HG02884 (cell line): ENCODE data around the gene TTLL11.

Source experiments
- ATAC-seq: cut with Tn5 transposase; IDR thresholded peaks from one replicate; pipeline ENCODE4 v1.9.1; 2021; ENCODE audit warnings: mild to moderate bottlenecking, moderate library complexity; ENCODE audit not compliant: unreplicated experiment

Gene TTLL11

DNA sequence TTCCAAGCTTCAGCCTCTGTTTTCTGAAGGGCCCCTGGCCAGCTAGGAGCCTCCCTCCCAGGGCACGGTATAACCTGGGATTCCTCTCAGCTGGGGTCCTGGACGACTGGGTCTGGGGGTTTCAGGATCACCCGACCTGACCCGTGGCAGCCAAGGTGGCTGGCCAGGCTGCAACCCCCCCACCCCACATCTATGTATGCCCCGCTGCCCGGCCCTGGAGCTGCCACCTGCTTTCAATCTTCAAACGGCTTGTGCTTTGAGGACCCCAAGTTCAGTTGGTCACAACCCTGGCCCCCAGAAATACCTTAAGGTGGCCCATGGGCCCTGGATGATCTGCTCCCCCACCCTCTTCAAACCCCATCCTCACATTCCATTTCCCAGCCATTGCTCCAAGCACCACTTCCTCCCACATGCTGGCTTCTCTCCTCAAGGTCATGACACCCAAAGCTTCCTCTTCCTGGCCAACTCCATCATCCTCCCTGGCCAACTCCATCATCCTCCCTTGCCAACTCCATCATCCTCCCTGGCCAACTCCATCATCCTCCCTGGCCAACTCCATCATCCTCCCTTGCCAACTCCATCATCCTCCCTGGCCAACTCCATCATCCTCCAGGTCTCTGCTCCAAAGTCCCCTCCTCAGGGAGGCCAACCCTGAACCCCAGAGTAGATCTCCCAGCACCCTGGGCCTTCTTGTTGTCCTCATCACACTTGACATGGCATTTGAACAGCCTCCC is 17.2 kb upstream of the TTLL11 start:
- no peak for ATAC-seq

DNA sequence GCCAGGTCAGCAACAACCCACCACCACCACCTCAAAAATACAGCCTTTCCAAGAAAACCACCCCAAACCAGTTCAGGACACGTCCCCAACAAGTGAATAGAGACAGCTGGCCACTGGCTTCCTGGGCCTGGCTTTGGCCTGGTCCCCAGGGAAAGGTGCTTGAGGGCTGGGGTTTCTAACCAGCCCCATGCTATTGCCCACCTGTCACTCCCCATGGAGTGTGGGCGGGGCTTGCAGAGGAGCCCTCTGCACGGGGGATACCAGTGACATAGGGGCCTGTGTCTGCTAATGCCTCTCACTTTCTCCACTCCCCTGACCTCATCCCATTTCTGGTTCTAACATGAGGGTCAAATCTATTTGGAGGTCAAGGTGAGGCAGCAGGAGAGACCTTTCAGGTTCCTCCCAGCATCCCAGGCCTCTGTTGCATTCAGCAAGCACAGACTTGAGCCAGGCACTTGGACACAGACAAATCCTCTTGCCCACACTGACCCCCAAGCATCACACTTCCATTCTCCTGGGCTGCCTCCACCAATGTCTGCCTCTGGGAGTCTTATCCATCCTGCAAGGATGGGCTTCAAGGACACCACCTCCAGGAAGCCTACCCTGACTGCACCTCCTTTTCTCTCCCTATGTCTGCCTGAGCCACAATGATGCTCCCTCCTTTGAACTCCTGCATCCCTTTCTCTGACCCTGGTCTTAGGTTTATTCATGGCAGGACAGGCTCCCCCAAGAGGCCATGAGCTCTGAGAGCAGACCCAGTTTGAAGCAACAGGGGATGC is 16.1 kb upstream of the TTLL11 start:
- ATAC-seq: no peak

- ATAC-seq: no peak
Measured at GRCh38 chr9:122107291-122107805, 14.2 kb upstream of the TTLL11 start.

- ATAC-seq: no peak
Measured at GRCh38 chr9:122106576-122106975, 13.5 kb upstream of the TTLL11 start.

DNA sequence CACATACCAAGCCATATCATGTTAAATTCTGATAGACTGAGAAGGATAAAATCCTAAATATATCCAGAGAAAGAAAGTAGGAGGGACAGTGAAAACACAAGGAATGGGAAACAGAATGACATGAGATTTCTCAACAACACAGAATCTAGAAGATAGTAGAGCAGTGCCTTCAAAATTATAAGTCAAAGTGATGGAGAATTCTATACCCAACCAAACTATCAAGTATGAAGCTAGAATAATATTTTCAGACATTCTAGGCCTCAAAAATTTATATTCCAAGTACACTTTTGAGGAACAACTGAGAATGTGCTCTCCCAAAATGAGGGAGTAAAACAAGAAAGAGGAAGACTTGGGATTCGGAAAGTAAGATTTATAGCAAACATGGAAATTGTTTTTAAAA is 10.9 kb upstream of the TTLL11 start:
- ATAC-seq: no peak

GRCh38 chr9:122102156-122102555 is 9.0 kb upstream of the TTLL11 start:
- ATAC-seq: no peak

DNA sequence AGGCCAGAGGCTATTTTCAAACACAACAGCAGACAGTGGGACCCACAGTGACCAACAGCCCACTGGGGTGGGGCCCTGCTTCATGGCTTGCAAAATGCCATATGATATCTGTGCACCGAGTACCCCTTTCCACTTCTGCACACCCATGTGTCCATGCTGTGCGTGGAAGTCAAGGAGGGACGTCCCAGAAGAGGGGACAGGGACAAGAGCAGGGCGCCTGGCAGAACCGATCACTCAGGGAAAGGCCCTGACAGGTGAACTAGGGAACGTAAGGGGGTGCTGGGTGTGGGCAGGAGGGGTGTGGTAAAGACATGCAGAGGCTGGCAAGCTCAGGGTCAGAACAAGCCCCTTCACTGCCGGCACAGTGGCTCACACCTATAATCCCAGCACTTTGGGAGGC is 7.6 kb upstream of the TTLL11 start:
- no peak for ATAC-seq

DNA sequence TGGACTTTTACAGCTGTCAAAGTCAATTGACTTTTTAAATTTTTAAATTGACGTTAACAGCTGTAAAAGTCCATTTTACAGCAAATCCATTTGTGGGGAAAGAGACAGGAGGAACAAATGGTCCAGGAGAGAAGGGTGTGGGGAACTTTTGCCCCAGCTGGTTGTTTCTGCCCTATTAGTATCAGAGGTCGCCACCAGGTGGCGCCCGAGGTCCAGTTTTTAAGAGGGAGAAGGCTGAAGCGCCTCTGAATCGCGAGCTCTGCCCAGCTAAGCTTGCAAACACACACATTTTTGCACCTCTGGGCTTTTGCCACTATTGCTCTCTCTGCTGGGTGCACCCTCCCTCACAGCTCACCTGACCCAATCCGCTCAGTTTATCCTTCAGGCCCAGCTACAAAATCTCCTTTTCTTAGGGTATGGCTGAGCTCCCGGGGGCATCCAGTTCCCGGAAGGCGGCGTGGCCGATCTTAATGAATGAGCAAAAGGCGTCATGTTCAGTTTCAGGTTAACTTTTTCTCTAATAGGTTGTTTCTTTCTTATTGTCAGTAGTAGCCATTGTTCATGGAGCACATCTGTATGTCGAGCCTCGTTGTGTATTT is 6.3 kb upstream of the TTLL11 start:
- ATAC-seq: peak; percentile 62

DNA sequence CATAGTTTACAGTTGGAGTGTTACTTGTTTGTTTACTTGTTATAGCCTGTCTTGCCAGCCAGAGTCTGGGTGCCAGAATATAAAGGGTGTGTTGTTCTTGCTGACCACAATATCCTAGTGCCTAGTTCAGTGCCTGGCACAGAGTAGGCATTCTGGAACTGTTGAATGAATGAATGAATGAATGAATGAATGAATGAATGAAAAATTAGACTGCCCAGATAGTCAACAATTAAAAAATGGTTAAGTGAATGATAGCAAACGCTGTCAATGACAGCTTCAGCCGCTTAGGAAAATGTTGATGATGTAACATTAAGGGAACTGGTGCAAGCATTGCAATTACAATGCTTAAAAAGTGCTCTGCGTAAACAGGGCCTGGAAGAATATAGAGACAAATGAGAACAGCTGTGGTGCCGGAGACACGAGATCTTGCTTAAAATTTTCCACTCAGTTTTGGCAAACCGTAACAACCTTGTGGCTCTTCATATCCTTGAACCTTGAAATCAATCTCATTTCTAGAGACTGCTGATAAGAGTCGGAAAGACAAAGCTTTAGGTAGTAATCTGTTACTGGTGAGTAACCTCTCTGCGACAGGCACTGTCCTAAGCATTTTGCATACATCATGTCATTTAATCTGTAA is 4.7 kb upstream of the TTLL11 start:
- no peak for ATAC-seq

DNA sequence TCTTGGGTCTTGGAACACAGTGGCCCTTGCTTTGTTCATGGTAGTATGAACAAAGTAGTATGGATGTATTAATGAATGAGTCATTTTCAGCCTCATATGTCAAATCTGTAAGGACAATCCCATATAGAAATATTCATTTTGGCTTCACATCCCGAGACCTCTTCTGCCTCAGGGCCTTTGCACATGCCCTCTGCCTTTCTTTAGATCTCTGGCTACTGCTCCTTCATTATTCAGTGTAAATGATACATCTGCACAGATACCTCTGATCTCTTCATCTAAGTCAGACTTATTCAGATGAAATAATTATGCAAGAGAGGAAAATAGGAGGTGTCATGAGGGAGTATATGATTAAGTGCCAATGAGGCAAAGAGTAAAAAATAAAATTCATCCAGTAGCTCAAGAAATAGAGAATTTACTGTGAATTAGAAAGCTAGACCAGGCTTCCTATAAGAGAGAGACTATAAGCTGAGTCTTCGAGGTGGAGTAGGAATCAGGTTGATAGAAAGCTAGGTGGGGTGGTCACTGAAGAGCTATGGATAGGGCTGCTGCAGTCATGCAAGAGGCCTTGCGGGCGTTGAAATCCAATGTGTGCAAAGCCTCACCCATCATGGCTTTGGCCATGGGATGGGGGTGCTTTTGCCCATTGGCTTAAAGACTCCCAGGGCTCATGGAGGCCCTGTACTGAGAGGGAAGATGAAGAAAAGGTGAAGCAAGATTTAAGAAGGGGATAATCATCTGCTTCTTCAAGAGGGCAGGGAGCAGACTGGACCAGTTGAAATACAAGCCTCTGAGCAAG is 3.7 kb upstream of the TTLL11 start:
- no peak for ATAC-seq

DNA sequence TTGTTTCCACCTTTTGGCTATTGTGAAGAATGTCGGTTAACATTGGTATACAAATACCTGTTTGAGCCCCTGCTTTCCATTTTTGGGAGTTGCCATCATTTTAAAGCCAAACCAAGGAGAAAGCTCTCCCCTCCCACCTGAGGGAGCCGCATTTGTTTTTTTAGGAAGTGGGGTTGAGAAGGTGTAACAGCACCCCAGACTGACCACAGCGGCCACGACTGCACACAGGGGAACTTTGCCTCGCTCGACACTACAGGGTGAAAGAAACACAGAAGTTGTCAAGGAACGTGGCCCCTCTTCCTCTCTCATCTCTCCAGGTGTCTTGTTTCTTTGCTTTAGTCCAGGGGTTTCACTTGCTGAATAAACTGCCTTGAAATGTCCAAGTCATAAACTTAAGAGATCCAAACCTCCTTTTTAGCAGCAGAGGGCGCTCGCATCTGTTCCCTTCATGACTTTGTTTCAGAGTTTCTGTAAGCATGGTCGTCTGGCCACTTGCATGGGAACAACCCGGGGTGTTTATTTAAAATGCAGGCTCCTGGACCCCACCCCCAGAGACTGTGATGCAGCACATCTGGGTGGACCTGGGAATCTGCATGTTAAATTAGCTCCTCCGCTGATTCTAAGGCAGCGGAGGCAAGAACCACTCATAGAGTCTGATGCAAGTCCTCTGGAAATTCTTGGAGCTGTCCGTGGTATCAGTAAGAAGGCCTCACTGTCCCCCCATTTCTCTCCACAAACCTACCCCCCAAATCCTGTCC is 2.1 kb upstream of the TTLL11 start:
- no peak for ATAC-seq

- ATAC-seq: no peak
Measured at GRCh38 chr9:122091682-122092592, 1.2 kb downstream of the TTLL11 start.

DNA sequence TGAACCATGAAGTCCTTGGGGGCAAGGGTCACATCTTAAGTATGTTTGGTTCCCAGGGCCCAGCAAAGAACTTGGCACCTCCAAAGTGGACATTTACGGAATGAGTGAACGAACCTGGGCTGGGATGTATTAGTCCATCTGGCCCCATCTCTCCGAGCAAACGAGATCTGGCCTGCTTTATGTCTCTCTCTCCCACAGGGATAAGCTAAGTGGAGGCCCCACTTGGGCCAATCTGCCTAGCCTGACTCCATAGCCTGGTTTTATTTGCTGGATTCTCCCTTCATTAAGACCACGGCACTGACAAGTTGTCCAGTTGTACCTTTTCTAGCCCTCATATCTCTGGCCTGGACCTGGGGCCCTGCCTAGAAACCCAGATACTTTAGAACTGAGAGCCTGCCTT is 2.1 kb downstream of the TTLL11 start:
- no peak for ATAC-seq

DNA sequence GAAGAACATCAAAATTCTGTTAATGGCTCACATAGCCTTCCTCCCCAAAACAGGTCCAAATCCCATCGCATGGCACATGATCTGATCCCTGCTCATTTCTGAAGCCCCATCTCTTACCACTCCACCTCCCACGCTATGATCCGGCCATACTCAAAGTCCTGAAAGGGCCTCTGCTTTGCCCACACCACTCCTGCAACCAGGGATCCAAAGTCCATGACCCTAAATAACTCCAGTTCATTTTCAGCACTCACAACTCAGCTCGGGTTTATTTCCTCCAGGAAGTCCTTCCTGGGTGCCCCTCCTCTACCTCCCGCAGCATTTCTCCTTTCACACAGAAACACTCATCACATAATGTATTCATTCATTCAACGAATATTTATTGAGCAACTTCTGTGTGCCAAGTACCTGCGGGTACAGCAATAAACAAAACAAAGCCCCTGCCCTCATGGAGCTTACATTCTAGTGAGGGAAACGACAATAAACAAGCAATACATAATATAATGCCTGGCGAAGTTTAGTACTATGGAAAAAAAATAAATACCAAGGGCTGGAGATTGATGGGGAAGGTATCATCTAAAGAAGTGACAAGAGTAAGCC is 2.7 kb downstream of the TTLL11 start:
- ATAC-seq: no peak

DNA sequence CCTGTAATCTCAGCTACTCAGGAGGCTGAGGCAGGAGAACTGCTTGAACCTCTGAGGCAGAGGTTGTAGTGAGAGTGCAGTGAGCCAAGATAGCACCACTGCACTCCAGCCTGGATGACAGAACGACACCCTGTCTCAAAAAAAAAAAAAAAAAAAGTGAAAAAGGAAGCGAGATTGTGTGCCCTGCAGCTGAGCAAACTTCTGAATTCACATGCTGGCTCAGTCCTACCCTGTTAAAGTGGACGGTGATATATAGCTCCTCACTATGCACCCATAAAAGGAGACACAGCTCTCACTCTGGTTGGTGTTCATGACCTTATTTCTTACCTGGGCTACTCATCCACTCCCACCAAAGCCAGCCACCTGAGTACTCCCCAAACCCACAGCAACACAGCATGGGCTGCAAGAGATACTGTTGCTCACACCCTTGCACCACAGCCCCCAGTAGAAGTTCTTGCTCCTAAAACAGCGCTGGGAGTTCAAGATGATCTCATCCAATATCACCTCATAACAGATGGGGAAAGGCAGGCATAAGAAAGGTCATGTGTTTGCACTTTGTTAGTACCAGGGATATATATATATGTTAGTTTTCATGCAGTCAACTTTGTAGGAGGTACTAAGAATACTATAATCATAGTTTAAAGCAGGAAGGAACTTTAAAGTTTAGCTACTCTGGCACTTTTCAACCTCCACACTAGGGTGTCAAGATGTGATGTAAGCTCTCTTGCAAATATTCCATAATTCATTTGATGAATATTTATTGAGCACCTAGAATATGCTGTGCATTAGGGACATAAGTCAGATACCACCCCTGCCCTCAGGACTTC is 4.0 kb downstream of the TTLL11 start:
- ATAC-seq: no peak

- no peak for ATAC-seq
Measured at GRCh38 chr9:122087406-122088200, 5.5 kb downstream of the TTLL11 start.

GRCh38 chr9:122086873-122087272 is 6.2 kb downstream of the TTLL11 start:
- ATAC-seq: no peak
